Skin epidermis (tissue), 12 donors: Measurements from ENCODE around the gene ISCA2.
"Not testable (repeated sequence)": the region's sequence is repeated elsewhere in the genome, so short reads cannot be mapped to it uniquely, and the experiment has no call there.

ENCODE experiments used
- H3K27ac ChIP-seq, 21 experiments: fragments of 200-600 bp; sonication (generic) in 11 of 21; one replicate each; pipeline ENCODE4 v1.5.0; 2020; ENCODE audit warnings: mild to moderate bottlenecking in 3 of 21, inconsistent platforms in 2 of 21, moderate library complexity in 2 of 21
- H3K4me3 ChIP-seq, 7 experiments: fragments of 200-600 bp; sonication (generic) in 2 of 7; one replicate each; pipeline ENCODE4 v1.5.0; 2020; ENCODE audit warnings: inconsistent platforms in 2 of 7, mild to moderate bottlenecking in 2 of 7, moderate library complexity in 1 of 7

The ISCA2 gene

DNA sequence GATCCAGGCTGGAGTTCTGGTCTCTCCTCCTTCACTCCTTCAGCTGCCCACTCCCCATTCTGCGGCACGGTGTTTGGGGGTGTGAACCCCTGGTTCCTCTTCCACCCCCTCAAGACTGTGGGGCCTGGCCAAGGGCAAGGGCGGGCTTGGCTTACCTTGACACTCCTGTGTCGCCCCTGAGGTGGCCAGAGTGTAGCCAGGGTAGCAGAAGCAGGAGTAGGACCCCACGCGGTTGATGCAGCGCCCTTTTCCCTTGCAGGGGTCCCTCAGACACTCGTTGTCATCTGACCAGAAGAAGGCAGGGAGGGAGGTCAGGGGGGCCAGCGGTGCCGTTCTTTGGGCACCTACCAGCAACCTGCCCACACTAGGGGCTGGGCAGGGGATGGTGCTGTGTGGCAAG lies 28.2 kb downstream of the ISCA2 start:
- Histone ChIP-seq H3K27ac (no peak overlapping the region), H3K4me3 (no peak overlapping the region)

DNA sequence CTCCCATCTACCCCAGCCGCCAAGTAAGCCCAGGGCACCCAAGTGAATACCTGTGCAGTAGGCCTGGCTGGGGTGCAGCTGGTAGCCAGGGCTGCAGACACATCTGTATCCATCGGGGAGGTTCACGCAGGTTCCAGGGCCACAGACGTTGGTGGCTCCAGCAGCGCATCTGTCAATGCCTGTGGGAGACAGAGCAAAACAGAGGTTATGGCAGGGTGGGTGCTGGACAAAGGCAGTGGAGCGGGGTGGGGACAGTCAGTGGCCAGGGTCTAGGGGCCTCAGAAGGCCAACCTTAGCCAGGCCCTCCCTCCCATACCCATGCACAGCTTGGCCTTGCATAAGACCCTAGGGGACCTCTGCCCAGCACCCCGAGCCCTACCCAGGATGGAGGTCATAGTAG lies 29.2 kb downstream of the ISCA2 start:
- Histone ChIP-seq H3K27ac (no peak overlapping the region), H3K4me3 (no peak overlapping the region)

DNA sequence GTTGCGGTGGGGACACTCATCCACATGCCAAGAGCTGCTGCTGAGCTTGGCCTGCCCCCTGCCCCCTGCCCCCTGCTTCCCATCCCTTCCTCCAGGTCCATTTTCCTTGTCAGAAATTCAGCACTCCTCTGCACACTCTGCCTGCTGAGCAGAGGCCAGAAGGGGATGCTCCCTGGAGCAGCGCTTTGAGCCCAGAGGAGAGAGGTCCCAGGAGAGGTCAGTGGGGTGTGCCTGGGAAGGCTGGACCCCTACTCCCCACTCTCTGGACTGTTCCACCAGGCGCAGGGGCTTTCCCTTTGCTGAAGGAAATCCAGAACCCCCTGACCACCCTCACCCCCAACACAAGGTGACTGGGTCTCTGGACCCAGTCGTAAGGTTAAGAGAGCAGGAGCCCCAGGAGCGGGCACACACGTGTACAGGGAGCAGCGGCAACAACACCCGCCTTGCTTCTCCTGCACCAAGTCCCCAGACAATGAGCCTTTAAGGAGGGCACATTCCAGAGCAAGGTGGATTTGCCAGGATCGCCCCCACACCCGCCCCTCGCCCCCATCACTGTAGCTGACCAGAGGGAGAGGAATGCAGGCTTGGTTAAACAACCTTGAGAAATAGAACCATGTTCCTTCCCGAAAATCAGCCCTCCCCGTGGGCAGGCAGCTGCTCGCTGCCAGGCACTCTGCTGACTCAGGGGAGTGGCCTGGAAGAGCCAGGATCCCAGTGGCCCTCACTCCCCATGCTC lies 30.7 kb downstream of the ISCA2 start:
- no peak overlapping the region for H3K4me3 ChIP-seq
- H3K27ac ChIP-seq = peak overlapping the region in 1 of 21 experiments; percentile 6

DNA sequence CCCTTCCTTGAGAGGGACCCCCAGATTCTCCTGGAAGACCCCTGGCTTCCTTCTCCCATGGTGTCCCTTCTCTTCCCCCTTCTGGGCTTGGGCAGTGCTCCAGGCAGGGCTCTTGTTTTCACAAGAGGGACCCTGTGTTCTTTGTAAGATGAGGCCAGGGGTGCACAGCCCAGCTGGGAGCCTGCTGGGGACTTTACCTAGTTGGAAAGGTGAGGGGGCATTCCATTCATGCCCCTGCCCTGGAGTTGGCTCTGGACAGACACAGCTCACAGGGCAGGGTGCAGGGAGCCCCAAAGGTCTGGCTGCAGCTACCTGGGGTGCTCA lies 31.2 kb downstream of the ISCA2 start:
- Histone ChIP-seq H3K4me3 (no peak overlapping the region), H3K27ac (peak overlapping the region in 1 of 21 experiments; percentile 6)

DNA sequence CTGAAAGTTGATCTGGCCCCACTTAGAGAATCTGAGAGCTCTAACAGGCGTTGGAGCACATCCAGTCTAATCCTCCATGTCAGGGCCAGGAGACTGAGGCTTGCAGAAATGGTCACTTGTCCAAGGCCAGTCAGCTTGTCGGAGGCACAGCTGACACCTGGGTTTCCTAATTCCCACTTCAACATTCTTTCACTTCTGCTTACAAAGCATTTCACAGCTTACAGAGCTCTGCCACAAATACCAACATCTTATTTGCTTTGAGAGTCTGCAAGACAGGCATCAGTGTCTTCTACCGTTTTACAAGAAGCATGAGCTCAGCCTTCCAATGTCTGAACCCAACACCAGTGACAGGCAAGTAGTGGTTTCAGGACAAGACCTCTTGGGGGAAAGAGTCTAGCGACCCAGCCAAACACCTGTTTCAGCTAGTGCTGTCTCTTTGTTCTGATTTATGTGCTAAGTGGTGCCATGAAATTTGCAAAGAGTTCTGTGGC lies 31.8 kb downstream of the ISCA2 start:
- Histone ChIP-seq H3K27ac (no peak overlapping the region), H3K4me3 (no peak overlapping the region)

DNA sequence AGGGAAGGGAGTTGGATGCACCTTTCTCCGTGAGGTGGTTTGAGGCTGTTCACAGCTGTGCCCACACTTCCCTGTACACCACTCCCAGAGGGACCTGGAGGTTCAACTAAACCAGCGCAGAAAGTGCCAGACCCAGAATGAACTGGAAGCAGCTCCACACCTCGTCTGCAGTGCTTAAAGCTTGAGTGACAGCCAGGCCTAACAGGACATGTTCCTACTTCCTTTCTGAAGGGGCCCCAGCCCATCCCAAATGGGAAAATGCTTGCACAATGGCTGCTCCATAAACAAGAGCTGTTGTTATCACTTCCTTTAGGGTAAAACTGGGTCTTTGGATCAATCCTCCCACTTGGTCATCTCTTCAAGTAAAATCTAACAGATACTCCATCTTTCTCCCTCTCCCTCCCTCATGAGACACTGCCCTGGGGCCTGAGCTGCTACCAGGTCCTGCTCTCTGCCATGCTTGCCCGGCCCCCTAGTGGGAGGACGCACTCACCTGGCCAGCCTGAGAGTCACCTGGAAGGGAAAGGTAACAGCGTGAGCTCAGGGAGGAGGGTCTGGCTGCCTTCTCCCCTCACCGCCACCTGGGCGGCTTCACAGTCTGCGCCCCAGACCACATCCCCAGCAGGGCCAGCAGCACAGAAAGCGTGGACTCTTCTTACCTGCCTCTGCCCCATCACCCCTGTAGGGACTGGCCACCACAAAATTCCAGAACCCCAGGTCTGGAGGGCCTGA lies 33.5 kb downstream of the ISCA2 start:
- no peak overlapping the region for H3K27ac ChIP-seq
- no peak overlapping the region for H3K4me3 ChIP-seq

DNA sequence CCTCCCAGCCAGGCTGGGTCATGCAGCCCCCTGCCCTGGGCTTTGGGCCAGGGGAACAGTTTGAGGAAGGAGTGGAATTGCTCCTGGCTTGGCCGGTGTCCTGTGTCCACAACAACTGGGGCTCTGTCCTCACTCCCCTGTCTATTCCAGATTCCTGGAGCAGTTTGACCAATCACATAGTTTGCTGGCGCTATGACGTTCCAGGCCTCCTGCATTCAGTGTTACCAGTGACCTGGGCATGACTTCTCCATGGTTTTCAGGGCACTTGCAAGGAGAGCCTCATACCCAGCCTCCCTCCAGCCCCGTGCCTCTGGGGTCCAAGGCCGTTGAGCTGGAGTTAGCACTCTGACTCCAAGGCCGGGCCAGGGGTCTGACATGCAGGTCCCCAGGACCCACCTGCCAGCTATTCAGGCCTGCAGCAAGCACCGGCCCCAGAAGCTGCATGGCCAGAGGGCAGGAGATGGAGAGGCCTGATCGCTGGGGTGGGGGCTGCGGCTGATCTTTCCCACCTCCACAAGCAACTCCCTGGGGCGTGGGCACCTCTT lies 34.2 kb downstream of the ISCA2 start:
- H3K27ac ChIP-seq = no peak overlapping the region
- H3K4me3 ChIP-seq = no peak overlapping the region

DNA sequence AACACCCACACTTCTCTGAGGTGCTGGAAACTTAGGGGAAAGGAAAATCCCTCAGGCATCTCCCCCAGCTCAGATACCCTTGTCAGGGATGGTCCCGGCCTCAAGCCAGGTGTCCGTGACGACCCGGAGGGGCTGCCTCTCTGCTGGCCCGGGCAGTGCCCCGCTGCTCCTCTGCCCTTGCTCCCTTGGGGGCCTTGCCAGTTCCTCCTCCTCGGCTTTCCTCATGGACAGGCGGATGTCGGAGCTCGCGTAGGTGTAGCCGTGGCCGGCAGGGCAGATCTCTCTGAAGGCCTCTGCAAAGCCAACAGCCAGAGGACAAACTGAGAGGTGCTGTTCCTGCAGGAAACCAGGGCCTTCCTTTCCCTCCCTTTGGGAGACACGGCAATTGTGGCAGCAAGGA lies 34.8 kb downstream of the ISCA2 start:
- no peak overlapping the region for H3K4me3 ChIP-seq
- H3K27ac ChIP-seq = no peak overlapping the region

DNA sequence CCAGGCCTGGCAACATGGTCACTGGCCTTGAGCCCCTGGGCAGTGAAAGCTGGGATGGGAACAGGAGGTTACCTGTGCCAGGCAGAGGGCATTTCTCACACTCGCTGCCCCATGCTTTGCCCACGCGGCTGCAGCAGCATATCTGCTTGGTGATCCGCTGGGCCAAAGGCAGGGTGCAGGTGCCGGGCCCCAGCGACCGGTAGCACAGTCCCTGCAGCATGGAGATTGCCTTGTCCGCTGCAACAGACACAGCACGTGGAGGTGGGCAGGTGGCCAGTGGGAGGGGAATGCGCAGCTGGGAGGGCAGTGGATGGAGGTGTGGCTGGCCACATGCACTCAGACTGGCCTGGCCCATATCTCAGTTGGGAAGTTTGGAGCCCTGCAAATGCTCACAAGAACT lies 35.3 kb downstream of the ISCA2 start:
- H3K27ac ChIP-seq = no peak overlapping the region
- H3K4me3 ChIP-seq = no peak overlapping the region

DNA sequence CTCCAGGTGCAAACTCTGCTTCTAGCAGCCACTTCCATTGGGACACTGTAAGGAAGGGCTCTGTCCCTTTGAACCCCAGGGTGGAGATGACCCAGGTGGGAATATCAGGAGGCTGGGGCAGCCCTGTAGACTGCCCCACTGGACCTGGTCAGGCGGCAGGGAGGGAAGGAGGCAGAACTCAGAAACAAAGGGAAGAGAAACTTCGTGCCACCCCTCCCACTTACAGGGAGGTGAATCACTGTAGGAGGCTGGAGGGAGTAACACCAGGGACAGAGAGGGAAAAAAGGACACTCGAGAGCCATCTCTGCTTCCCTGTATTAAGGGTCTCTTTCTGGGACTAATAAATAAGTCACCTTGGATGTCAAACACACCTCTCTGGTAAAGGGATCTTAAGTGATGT lies 37.4 kb downstream of the ISCA2 start:
- Histone ChIP-seq H3K4me3 (no peak overlapping the region), H3K27ac (no peak overlapping the region)

DNA sequence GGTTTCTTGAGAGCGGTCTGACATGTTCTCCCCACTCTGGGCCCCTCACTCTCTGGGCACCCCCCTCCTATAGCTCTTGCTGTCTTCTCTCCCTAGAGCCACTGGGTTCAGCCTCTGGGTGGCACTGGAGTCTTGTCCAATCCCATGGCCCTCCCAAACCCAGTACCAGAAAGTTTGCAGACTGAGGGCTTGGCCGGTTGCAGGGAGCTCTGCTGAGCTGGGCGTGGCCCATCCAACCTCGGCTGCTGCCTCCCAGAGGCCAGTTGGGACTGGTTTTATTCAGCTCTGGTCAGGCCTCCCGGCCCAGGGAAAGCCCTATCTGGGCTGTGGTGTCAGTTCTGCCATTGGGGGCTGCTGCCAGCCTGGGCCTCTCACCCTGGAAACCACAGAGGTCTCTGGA lies 37.9 kb downstream of the ISCA2 start:
- Histone ChIP-seq H3K4me3 (no peak overlapping the region), H3K27ac (no peak overlapping the region)

DNA sequence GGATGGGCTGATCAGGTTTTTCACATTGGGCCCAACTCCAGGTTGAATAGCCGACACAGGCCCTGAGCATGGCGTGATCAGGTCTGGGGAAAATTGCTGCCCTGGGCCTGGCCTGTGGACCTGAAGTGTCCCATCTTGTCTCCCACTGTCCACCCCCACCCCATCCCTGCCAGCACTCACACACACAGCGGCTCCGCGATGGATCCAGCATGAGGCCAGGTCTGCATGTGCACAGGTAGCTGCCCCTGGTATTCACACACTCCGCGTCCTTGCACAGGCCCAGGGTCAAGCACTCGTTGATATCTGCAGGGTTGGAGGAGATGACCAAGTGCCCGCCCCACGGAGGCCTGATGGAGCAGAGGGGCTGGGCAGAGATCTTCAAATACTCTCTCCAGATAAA lies 38.7 kb downstream of the ISCA2 start:
- Histone ChIP-seq H3K4me3 (no peak overlapping the region), H3K27ac (no peak overlapping the region)

DNA sequence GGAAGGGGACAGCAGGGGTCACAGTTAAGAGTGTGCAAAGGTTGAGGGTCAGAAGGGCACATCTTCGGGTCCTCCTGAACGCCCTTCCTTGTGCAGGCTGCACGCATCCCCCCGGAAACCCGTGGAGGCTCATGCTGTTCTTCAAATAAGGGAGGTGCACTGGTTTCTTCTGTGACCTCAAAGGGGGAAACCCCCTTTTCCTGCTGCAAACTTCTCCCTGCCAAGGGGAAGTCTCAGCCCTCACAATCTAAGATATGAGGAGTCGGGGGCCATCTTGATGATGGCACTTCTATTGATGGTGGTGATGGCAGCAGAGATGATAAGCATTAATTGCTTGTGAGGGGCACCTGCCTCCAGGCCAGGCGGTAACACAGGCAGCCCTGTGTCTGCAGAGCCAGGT lies 40.0 kb downstream of the ISCA2 start:
- Histone ChIP-seq H3K4me3 (no peak overlapping the region), H3K27ac (no peak overlapping the region)

DNA sequence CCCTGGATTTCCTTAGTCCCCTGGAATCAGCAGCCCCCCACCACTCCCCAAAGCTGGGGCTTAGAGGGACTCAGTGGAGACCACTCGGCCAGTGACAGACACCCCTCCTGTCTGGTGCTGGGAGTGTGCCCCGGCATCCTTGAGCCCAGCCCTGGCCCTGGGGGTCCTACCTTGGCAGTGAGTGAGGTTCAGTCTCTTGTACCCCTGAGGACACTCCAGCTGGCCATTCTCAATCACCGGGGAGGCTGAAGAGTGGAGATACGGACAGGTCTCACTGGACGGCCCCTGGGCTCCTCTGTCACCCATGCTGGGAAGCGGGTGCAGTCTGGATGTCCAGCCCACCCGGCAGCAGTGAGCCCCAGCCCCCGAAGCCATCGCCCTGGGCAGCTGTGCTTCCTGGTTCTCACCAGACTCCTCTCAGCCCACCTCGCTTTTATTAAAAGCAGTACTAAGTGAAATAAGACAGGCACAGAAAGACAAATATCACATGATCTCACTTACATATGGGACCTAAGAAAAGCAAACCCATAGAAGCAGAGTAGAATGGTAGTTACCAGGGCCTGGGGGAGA lies 42.3 kb downstream of the ISCA2 start:
- Histone ChIP-seq H3K4me3 (no peak overlapping the region), H3K27ac (no peak overlapping the region)

DNA sequence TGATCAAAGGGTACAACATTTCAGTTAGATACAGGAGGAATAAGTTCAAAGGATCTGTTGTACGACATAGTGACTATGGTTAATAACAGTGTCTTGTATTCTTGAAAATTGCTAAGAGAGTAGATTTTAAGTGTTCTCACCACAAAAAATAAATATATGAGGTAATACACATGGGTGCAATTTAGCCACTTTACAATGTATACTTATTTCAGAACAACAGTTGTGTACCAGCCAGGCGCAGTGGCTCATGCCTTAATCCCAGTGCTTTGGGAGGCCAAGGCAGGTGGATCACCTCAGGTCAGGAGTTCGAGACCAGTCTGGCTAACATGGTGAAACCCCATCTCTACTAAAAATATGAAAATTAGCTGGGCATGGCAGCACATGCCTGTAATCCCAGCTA lies 42.8 kb downstream of the ISCA2 start:
- H3K27ac ChIP-seq, H3K4me3 ChIP-seq: not testable (repeated sequence)

DNA sequence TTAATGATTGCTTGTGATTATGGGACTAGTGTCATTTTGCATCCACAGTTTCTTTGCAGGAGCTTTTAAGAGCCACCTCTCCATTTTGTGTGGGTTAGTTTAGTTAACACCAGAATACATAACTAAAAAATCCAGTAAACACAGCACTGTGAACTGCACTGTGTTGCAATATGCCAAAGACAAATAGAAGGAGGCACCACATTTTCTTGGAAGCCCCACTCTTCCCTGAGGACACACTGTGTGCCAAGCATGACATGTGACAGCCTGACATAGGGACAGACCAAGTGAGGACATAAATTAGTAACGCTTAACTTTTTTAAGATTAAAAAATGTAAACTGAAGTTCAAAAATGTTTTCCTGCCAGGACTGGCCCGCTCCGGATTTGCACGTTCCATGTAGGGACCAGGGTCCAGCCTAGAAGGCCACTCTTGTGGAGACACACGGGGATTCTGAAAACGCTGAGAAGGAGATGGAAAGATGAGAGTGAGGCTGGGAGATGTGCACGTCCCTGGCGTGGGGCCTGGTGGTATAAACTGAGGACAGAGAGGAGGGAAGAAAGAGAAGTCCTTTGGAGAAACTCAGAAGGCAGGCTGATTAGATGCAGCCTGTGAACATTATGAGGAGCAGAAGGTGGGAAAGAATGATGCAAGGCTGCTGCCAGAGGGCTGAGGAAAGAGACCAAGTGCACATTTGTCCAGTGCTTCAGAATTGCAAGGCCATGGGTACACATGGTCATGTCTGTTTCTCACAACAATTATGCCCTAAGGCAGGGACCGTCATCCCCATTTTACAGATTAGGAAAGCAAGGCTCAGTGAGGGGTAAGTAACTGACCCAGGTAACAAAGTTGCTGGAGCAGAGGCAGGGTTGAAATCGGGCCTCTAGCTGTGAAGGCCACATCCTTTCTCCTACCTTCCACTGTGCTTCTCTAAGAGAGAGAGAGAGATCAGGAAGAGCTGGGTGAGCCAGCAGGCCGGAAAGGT lies 45.1 kb downstream of the ISCA2 start:
- Histone ChIP-seq H3K4me3 (no peak overlapping the region), H3K27ac (peak overlapping the region in 1 of 21 experiments; percentile 16)

DNA sequence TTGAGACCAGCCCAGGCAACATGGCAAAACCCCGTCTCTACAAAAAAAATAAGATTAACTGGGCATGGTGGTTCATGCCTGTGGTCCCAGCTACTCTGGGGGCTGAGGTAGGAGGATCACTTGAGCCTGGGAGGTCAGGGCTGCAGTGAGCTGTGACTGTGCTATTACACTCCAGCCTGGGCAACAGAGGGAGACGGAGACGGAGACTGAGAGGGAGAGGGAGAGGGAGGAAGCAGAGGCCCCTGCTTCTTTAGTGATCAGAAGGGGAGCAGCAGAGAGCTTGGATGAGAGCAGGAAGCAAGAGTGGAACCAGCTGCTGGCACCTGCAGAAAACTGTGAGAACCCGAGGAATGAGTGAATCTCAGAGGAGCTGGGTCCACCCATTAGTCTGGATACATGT lies 45.9 kb downstream of the ISCA2 start:
- no peak overlapping the region for H3K4me3 ChIP-seq
- no peak overlapping the region for H3K27ac ChIP-seq

DNA sequence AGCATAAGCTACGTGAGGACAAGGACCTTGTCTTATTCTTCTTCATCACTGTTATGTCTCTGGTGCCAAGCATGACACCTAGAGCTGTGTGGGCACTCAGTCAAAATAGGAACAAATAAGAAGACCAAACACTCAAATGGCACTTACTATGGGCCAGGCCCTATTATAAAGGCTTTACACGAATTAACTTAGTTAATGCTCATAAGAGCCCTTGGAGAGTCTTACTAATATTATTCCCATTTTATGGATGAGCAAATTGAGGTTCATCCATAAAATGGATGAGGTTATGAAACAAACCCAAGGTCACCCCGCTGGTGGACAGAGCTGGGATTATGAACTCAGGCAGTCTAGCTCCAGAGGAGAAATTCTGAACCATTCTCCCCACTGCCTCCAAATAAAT lies 47.7 kb downstream of the ISCA2 start:
- H3K27ac ChIP-seq = no peak overlapping the region
- no peak overlapping the region for H3K4me3 ChIP-seq

DNA sequence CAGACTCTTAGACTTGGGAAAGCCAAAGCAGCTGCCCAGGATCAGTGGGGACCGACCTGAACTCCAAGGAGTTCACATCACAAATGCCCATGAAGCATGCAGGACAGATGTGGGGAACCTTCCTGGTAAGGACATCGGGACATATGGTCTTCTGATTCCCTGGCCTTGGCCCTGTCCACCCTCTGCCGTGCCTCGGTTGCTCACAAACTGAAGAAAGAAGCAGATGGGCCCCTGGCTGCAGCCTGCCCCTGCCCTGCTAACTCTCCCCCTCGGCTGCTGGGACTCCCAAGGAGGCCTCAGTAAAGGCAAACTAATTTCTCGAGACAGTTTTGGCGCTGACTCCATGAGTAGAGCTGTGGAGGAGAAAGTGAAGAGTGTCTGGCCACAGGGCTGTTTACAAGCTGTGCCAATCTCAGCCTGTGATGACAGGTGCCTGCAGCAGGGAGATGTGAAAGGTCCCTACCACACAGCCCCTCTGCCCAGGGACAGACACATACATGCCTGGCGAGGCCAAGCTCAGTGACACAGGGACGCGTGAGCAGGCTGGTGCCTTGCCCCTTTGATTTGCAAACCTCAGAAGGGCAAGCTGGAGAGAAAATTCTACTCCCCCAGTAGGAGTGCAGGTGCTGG lies 48.6 kb downstream of the ISCA2 start:
- Histone ChIP-seq H3K4me3 (no peak overlapping the region), H3K27ac (no peak overlapping the region)
